Neutrophil (primary cell): ENCODE results near the gene SYNGR4.

Source experiments
- H3K27ac ChIP-seq: fragments of 200-600 bp; sonication (generic); 2 replicates; pipeline ENCODE4 v1.5.1; 2016; ENCODE audit warnings: mild to moderate bottlenecking, moderate library complexity
- H3K27me3 ChIP-seq: fragments of 200-600 bp; sonication (generic); 2 replicates; pipeline ENCODE4 v1.6.0; 2016; ENCODE audit warnings: mild to moderate bottlenecking
- H3K36me3 ChIP-seq: fragments of 200-600 bp; sonication (generic); 2 replicates; pipeline ENCODE4 v1.5.1; 2017
- H3K4me1 ChIP-seq, 2 experiments: fragments of 200-600 bp in 1 of 2; sonication (generic) in 1 of 2; 1 replicate in 1 of 2; 2 replicates in 1 of 2; pipeline versions ENCODE4 v1.5.1 to v1.6.1; 2013 to 2016; ENCODE audit warnings: low read depth in 1 of 2, low read length in 1 of 2, mild to moderate bottlenecking in 1 of 2, moderate library complexity in 1 of 2; ENCODE audit not compliant: control insufficient read depth in 1 of 2, insufficient read depth in 1 of 2
- H3K4me3 ChIP-seq, 2 experiments: fragments of 200-600 bp in 1 of 2; sonication (generic) in 1 of 2; 1 replicate in 1 of 2; 2 replicates in 1 of 2; pipeline ENCODE4 v1.5.1; 2013 to 2016; ENCODE audit warnings: low read depth in 1 of 2, low read length in 1 of 2, mild to moderate bottlenecking in 1 of 2, moderate library complexity in 1 of 2
- H3K9me3 ChIP-seq: fragments of 200-600 bp; sonication (generic); 2 replicates; pipeline ENCODE4 v1.5.1; 2016
- TF ChIP-seq, protein P1 (sequence below): fragments of 200-600 bp; sonication (generic); IDR thresholded peaks from 2 replicates; pipeline ENCODE4 v1.5.1; 2016; ENCODE audit warnings: antibody characterized with exemption

Gene SYNGR4

DNA sequence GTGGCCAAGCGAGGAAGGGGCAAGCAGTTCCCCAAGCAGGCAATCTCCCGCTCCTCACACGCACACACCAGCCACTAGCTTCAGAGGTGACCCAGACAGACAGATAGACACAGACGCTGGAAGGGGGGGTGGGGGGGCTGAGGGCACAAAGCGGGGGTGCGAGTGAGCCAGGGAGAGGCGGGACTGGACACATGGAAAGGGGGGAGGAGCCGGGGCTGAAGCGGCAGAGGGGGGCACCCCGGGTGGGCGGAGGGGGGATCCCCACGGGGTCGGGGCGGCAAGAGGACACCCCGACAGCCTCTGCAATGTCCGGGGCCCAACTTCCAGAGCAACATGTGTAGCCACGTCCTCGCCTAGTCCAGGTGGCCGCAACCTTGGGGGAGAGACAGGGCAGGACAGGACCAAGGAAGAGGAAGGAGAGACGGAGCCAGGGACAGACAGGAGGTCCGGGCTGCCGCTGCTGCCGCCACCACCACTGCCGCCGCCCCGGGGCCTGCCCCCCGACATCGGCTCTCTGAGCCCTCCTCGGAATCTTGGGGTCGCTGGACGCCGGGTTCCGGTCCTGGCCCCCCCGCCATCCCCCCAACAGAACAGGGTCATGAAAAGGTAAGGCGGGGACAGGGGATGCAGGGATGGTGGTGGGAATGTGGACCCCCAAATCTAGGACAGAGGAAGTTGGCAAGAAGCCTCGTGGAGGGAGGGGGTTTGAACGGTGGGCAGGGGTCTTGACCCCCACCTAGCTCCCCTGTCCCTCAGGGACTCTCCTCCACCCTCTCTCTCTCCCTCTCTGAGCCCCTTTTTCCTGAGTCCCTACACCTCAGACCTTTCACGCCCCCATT, 30.4 kb downstream of the SYNGR4 start:
- H3K27ac ChIP-seq = no peak overlapping the region
- TF ChIP-seq, protein P1, sequence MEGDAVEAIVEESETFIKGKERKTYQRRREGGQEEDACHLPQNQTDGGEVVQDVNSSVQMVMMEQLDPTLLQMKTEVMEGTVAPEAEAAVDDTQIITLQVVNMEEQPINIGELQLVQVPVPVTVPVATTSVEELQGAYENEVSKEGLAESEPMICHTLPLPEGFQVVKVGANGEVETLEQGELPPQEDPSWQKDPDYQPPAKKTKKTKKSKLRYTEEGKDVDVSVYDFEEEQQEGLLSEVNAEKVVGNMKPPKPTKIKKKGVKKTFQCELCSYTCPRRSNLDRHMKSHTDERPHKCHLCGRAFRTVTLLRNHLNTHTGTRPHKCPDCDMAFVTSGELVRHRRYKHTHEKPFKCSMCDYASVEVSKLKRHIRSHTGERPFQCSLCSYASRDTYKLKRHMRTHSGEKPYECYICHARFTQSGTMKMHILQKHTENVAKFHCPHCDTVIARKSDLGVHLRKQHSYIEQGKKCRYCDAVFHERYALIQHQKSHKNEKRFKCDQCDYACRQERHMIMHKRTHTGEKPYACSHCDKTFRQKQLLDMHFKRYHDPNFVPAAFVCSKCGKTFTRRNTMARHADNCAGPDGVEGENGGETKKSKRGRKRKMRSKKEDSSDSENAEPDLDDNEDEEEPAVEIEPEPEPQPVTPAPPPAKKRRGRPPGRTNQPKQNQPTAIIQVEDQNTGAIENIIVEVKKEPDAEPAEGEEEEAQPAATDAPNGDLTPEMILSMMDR = no peak
- no peaks in the 10 kb centered on the region for H3K36me3 ChIP-seq
- peaks cover 24 to 32% of the 10 kb centered on the region in 2 experiments for H3K4me1 ChIP-seq
- no peak overlapping the region for H3K4me3 ChIP-seq
- H3K9me3 ChIP-seq = no peaks in the 10 kb centered on the region
- peaks cover 81% of the 10 kb centered on the region for H3K27me3 ChIP-seq

- H3K27me3 ChIP-seq = peaks cover 86% of the 10 kb centered on the region
- H3K4me3 ChIP-seq = no peak overlapping the region
- H3K36me3 ChIP-seq = no peaks in the 10 kb centered on the region
- TF ChIP-seq, protein P1 = no peak
- H3K4me1 ChIP-seq = peaks cover 24 to 31% of the 10 kb centered on the region in 2 experiments
- H3K9me3 ChIP-seq = no peaks in the 10 kb centered on the region
- no peak overlapping the region for H3K27ac ChIP-seq
Measured at GRCh38 chr19:48395170-48395455, 30.9 kb downstream of the SYNGR4 start.

- TF ChIP-seq, protein P1 = no peak
- Histone ChIP-seq H3K27me3 (peaks cover 86% of the 10 kb centered on the region), H3K4me3 (no peak overlapping the region), H3K9me3 (no peaks in the 10 kb centered on the region), H3K27ac (no peak overlapping the region), H3K36me3 (no peaks in the 10 kb centered on the region), H3K4me1 (peaks cover 21 to 28% of the 10 kb centered on the region in 2 experiments)
Measured at GRCh38 chr19:48395499-48395898, 31.3 kb downstream of the SYNGR4 start.

DNA sequence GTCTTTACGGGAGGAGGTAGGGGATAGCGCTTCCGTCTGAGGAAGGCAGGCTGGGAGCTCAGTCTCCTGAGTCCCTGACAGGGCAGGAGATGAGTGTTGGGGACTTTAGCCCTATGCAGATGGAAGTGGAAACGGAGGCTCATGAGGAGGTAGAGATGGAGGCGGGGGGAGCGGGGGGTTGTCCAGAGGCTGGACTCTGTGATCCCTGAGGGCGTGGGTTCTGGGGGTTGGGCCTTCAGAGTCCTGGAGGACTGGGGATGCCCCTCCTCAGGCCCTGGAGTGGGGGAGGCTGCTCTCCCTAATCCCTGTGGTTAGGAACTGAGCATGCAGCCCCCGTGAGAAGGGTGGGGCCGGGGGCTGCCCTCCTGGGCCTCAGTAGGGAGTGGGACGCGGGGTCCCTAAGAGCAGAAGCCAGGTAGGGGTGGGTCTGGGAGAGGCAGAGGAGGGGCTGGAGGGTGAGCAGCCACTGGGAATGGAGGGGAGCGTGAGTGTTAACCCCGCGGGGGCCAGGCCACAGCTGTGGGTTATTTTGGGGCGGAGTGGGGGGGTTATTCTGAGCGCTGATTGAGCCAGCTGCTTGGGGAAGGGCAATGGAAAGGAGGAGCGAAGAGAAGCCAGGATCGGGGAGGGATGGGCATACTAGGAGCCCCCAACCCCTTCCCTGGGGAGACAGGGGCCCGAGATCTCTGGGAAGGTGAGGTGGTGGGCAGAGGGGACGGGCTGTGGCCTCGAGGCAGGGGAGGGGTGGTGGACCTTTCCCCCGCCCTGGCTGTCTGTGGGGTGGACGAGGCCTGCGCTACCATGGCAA, 32.1 kb downstream of the SYNGR4 start:
- Histone ChIP-seq H3K27me3 (peaks cover 86% of the 10 kb centered on the region), H3K36me3 (no peaks in the 10 kb centered on the region), H3K4me3 (no peak overlapping the region), H3K9me3 (no peaks in the 10 kb centered on the region), H3K27ac (no peak overlapping the region), H3K4me1 (peaks cover 14 to 20% of the 10 kb centered on the region in 2 experiments)
- TF ChIP-seq, protein P1 = no peak

- Histone ChIP-seq H3K36me3 (no peaks in the 10 kb centered on the region), H3K27ac (no peak overlapping the region), H3K27me3 (peaks cover 82% of the 10 kb centered on the region), H3K4me3 (no peak overlapping the region), H3K9me3 (no peaks in the 10 kb centered on the region), H3K4me1 (peaks cover 13 to 20% of the 10 kb centered on the region in 2 experiments)
- TF ChIP-seq, protein P1 = no peak
Measured at GRCh38 chr19:48396824-48397176, 32.6 kb downstream of the SYNGR4 start.
